OCI-LY7 (cell line): ENCODE measurements around the gene CMTM6.

Experiments
- CTCF ChIP-seq: fragments of 200-600 bp; sonication (generic); conservative IDR thresholded peaks from 2 replicates; pipeline ENCODE4 v1.5.1; 2014; ENCODE audit warnings: mild to moderate bottlenecking, antibody characterized with exemption, low read length, moderate library complexity, mixed read lengths
- EZH2phosphoT487 ChIP-seq: fragments of 200-600 bp; sonication (generic); IDR thresholded peaks from 2 replicates; pipeline ENCODE4 v1.6.1; 2018; ENCODE audit warnings: low read depth, borderline replicate concordance, mild to moderate bottlenecking, mixed run types, antibody characterized with exemption, low read length, moderate library complexity, mixed read lengths

GRCh38 chr3:32532434-32532833, 29.8 kb upstream of the CMTM6 start:
- no peak for TF ChIP-seq CTCF
- TF ChIP-seq EZH2phosphoT487, result no peak
